SIG-M5 treated with dmso at 0.1 percent for 504 hours (cell line): ENCODE measurements around the gene OR8B12.

Source experiments
- DNase-seq: peaks from one replicate; lab custom pipeline; 2025; ENCODE audit not compliant: unreplicated experiment; lab: John Stamatoyannopoulos, UW

Gene OR8B12

GRCh38 chr11:124543554-124543953 is at the start of gene OR8B12:
Gene OR8B12, minus strand, starts transcription at chr11:124543654. Its CDS starts 0 bp downstream, at chr11:124543654.
- DNase-seq, result no peak

GRCh38 chr11:124592627-124593026 is 49.2 kb upstream of the OR8B12 start:
- no peak for DNase-seq

- DNase-seq, result no peak
These were observed 48.0 kb upstream of the OR8B12 start for GRCh38 chr11:124591430-124591829.

GRCh38 chr11:124586238-124586860 is 42.9 kb upstream of the OR8B12 start:
- DNase-seq, result peak; percentile 22

GRCh38 chr11:124584681-124585372 is 41.4 kb upstream of the OR8B12 start:
- no peak for DNase-seq

GRCh38 chr11:124583781-124584180 is 40.3 kb upstream of the OR8B12 start:
- no peak for DNase-seq

- DNase-seq, result no peak
These were observed 39.1 kb upstream of the OR8B12 start for GRCh38 chr11:124582565-124582964.

GRCh38 chr11:124581817-124582216 is 38.4 kb upstream of the OR8B12 start:
- DNase-seq, result no peak

GRCh38 chr11:124578761-124579160 is 35.3 kb upstream of the OR8B12 start:
- no peak for DNase-seq

GRCh38 chr11:124577716-124578427 is 34.4 kb upstream of the OR8B12 start:
- no peak for DNase-seq

- no peak for DNase-seq
These were observed 26.7 kb upstream of the OR8B12 start for GRCh38 chr11:124570160-124570559.

GRCh38 chr11:124569697-124570096 is 26.2 kb upstream of the OR8B12 start, which contains the start of gene OR8A1:
Gene OR8A1, plus strand, starts transcription at chr11:124569997. Its CDS starts 123 bp downstream, at chr11:124570120.
- DNase-seq, result no peak

GRCh38 chr11:124556828-124557227 is 13.4 kb upstream of the OR8B12 start:
- DNase-seq, result no peak

- DNase-seq, result no peak
These were observed 8.5 kb upstream of the OR8B12 start for GRCh38 chr11:124551987-124552386.

GRCh38 chr11:124551189-124551588 is 7.7 kb upstream of the OR8B12 start:
- DNase-seq, result no peak

- no peak for DNase-seq
These were observed 309 bp downstream of the OR8B12 start for GRCh38 chr11:124543145-124543544.

GRCh38 chr11:124541204-124541603 is 2.2 kb downstream of the OR8B12 start:
- DNase-seq, result no peak

GRCh38 chr11:124538019-124538418 is 5.4 kb downstream of the OR8B12 start:
- DNase-seq, result no peak

GRCh38 chr11:124536520-124536919 is 6.9 kb downstream of the OR8B12 start:
- DNase-seq, result peak; percentile 74

GRCh38 chr11:124535552-124536232 is 7.8 kb downstream of the OR8B12 start:
- DNase-seq, result no peak

- no peak for DNase-seq
These were observed 9.4 kb downstream of the OR8B12 start for GRCh38 chr11:124534051-124534450.
